ENCODE data around the gene KLLN.

GRCh38 chr10:87887548-87888289 is 24.4 kb upstream of the KLLN start:
- TF ChIP-seq RNF219 (CRISPR knock-in tag; IDR thresholded peaks at IDR 0.05) (no peak), HNRNPK (IDR thresholded peaks at IDR 0.05; ENCODE audit: low read depth, low read length, poor library complexity, severe bottlenecking) (no peak), NR2C2 (CRISPR knock-in tag; IDR thresholded peaks at IDR 0.05) (no peak), NR2C2 (tag; IDR thresholded peaks at IDR 0.05) (no peak), MAX (CRISPR knock-in tag; IDR thresholded peaks at IDR 0.05) (no peak), ZEB2 (IDR thresholded peaks at IDR 0.05) (no peak), HEY1 (CRISPR knock-in tag; IDR thresholded peaks at IDR 0.05; ENCODE audit: borderline replicate concordance) (no peak), HCFC1 (IDR thresholded peaks at IDR 0.05; ENCODE audit: low read depth, low read length) (no peak), RAD21 (CRISPR knock-in tag; conservative IDR thresholded peaks at IDR 0.05 in 1 of 2, IDR thresholded peaks at IDR 0.05 in 1 of 2) (no peak), MXD1 (CRISPR knock-in tag; IDR thresholded peaks at IDR 0.05; ENCODE audit: borderline replicate concordance, poor library complexity, severe bottlenecking) (no peak), SPI1 (IDR thresholded peaks at IDR 0.05; ENCODE audit: borderline replicate concordance, low read depth, low read length) (no peak), POLR2A (conservative IDR thresholded peaks at IDR 0.05) (no peak), ZSCAN29 (IDR thresholded peaks at IDR 0.05) (no peak), CTCF (IDR thresholded peaks at IDR 0.05 in 2 of 3, conservative IDR thresholded peaks at IDR 0.05 in 1 of 3; ENCODE audit: insufficient read depth in 2 of 3, low read depth in 1 of 3, low read length in 3 of 3) (no peak), ZFX (CRISPR knock-in tag; IDR thresholded peaks at IDR 0.05) (no peak)
